NCI-H2081 treated with DMSO at 0.1 percent for 48 hours (cell line): Measurements from ENCODE around the gene PAX5.
A peak's percentile ranks its signal among the peaks of the same experiment; 100 is the strongest.

ENCODE experiments used
- DNase-seq: peaks from one replicate; lab custom pipeline; 2025; lab: John Stamatoyannopoulos, UW

The PAX5 gene

GRCh38 chr9:36960575-36960955, 73.5 kb downstream of the PAX5 start:
- DNase-seq, result no peak

- no peak for DNase-seq
Measured at GRCh38 chr9:36959681-36960574, 74.1 kb downstream of the PAX5 start.

- no peak for DNase-seq
Measured at GRCh38 chr9:36956908-36957307, 77.2 kb downstream of the PAX5 start.

GRCh38 chr9:36950389-36950788, 83.7 kb downstream of the PAX5 start:
- no peak for DNase-seq

GRCh38 chr9:36949466-36949865, 84.6 kb downstream of the PAX5 start:
- DNase-seq, result no peak

- DNase-seq, result no peak
Measured at GRCh38 chr9:36948051-36948450, 86.0 kb downstream of the PAX5 start.

- no peak for DNase-seq
Measured at GRCh38 chr9:36946653-36947052, 87.4 kb downstream of the PAX5 start.

- no peak for DNase-seq
Measured at GRCh38 chr9:36945999-36946398, 88.1 kb downstream of the PAX5 start.

GRCh38 chr9:36942891-36943290, 91.2 kb downstream of the PAX5 start:
- DNase-seq, result no peak

- DNase-seq, result no peak
Measured at GRCh38 chr9:36941441-36941840, 92.6 kb downstream of the PAX5 start.

GRCh38 chr9:36940881-36941280, 93.2 kb downstream of the PAX5 start:
- no peak for DNase-seq

- no peak for DNase-seq
Measured at GRCh38 chr9:36940500-36940853, 93.6 kb downstream of the PAX5 start.

- DNase-seq, result peak; percentile 83
Measured at GRCh38 chr9:36939655-36940499, 94.2 kb downstream of the PAX5 start.

- DNase-seq, result no peak
Measured at GRCh38 chr9:36939214-36939613, 94.9 kb downstream of the PAX5 start.

GRCh38 chr9:36938617-36939016, 95.5 kb downstream of the PAX5 start:
- DNase-seq, result peak; percentile 81

- peak; percentile 55 for DNase-seq
Measured at GRCh38 chr9:36937951-36938350, 96.1 kb downstream of the PAX5 start.

- no peak for DNase-seq
Measured at GRCh38 chr9:36937346-36937745, 96.7 kb downstream of the PAX5 start.

- DNase-seq, result no peak
Measured at GRCh38 chr9:36936498-36936831, 97.6 kb downstream of the PAX5 start.

GRCh38 chr9:36935768-36936497, 98.1 kb downstream of the PAX5 start:
- no peak for DNase-seq

- no peak for DNase-seq
Measured at GRCh38 chr9:36935332-36935731, 98.7 kb downstream of the PAX5 start.

GRCh38 chr9:36934478-36935065, 99.5 kb downstream of the PAX5 start:
- no peak for DNase-seq

GRCh38 chr9:36933676-36934215, 100.3 kb downstream of the PAX5 start:
- DNase-seq, result no peak
